SH-SY5Y (cell line): ENCODE results near the gene TSSK2.

ENCODE experiments used
- GATA2 ChIP-seq: IDR thresholded peaks from 2 replicates; pipeline ENCODE4 v1.6.1; 2011; ENCODE audit warnings: mild to moderate bottlenecking, low read depth, low read length
- GATA3 ChIP-seq: IDR thresholded peaks from 2 replicates; pipeline ENCODE4 v1.6.1; 2011; ENCODE audit warnings: low read depth, mild to moderate bottlenecking, low read length, moderate library complexity

The TSSK2 gene

GRCh38 chr22:19175026-19175601 is 44.0 kb downstream of the TSSK2 start:
- no peak for TF ChIP-seq GATA2
- TF ChIP-seq GATA3: no peak

GRCh38 chr22:19175602-19176174 is 44.6 kb downstream of the TSSK2 start:
- TF ChIP-seq GATA3 (no peak), GATA2 (no peak)

- no peak for TF ChIP-seq GATA2
- no peak for TF ChIP-seq GATA3
Measured at GRCh38 chr22:19176175-19176643, 45.1 kb downstream of the TSSK2 start.

GRCh38 chr22:19176732-19177131 is 45.6 kb downstream of the TSSK2 start:
- TF ChIP-seq GATA2 (no peak), GATA3 (no peak)

- no peak for TF ChIP-seq GATA3
- no peak for TF ChIP-seq GATA2
Measured at GRCh38 chr22:19177164-19178064, 46.3 kb downstream of the TSSK2 start.

GRCh38 chr22:19178065-19178656 is 47.1 kb downstream of the TSSK2 start:
- TF ChIP-seq GATA2 (no peak), GATA3 (no peak)

- TF ChIP-seq GATA2: no peak
- no peak for TF ChIP-seq GATA3
Measured at GRCh38 chr22:19178657-19179496, 47.8 kb downstream of the TSSK2 start, which contains the start of gene SLC25A1. SLC25A1 (minus strand) TSS chr22:19178736; CDS start chr22:19178673, 63 bp downstream.

- TF ChIP-seq GATA3 (no peak), GATA2 (no peak)
Measured at GRCh38 chr22:19179497-19180048, 48.5 kb downstream of the TSSK2 start.

- TF ChIP-seq GATA2 (no peak), GATA3 (no peak)
Measured at GRCh38 chr22:19180234-19180633, 49.1 kb downstream of the TSSK2 start.

GRCh38 chr22:19180740-19181410 is 49.8 kb downstream of the TSSK2 start:
- TF ChIP-seq GATA2 (no peak), GATA3 (no peak)

GRCh38 chr22:19181786-19182471 is 50.8 kb downstream of the TSSK2 start:
- no peak for TF ChIP-seq GATA3
